Panc1 (cell line): ENCODE data around the gene SMIM35. TPM values are rescaled to one million over a fixed set of nuclear protein-coding genes. Genes with fewer than 3 reads are reported as not detected.

Experiments used
- ATAC-seq: fragments of 200-7000 bp; cut with Tn5 transposase; 2 replicates; pipeline ENCODE4 v1.9.1; 2020; ENCODE audit warnings: mild to moderate bottlenecking, moderate library complexity
- BruUV-seq: library from RNA; stranded (reverse); fragments of 400-500 nt; replicated peaks from 2 replicates; lab custom pipeline; 2021; lab: Mats Ljungman, UMichigan
- CTCF ChIA-PET: fragments of 300-600 bp; sonication (Branson Sonifier 250); formaldehyde crosslinking; loops from one replicate; lab custom pipeline; 2022; ENCODE audit warnings: antibody characterized with exemption; lab: Charles Lee
- POLR2A ChIA-PET: fragments of 300-600 bp; sonication (Branson Sonifier 250); formaldehyde crosslinking; loops from one replicate; lab custom pipeline; 2022; ENCODE audit warnings: antibody characterized with exemption; lab: Charles Lee
- DNase-seq: peaks from one replicate; pipeline ENCODE4 v3.0.0-alpha.2; 2010; ENCODE audit warnings: low read depth, low spot score
- H3K27ac ChIP-seq: 2 replicates; pipeline ENCODE4 v1.5.1; 2011; ENCODE audit warnings: mild to moderate bottlenecking, low read length, inconsistent platforms
- H3K27me3 ChIP-seq: fragments of 200-500 bp; sonication (Bioruptor generic); 2 replicates; pipeline ENCODE4 v1.6.0; 2014; ENCODE audit warnings: low read length, inconsistent platforms; ENCODE audit not compliant: control insufficient read depth, insufficient read depth
- H3K36me3 ChIP-seq: fragments of 200-500 bp; sonication (Bioruptor generic); 2 replicates; pipeline ENCODE4 v1.5.1; 2014; ENCODE audit warnings: inconsistent platforms, mild to moderate bottlenecking, low read length, moderate library complexity; ENCODE audit not compliant: control insufficient read depth, insufficient read depth
- H3K4me1 ChIP-seq: 2 replicates; pipeline ENCODE4 v1.5.1; 2011; ENCODE audit warnings: inconsistent platforms, mild to moderate bottlenecking, low read length, moderate library complexity; ENCODE audit not compliant: control insufficient read depth, insufficient read depth
- H3K4me3 ChIP-seq, 2 experiments: 2 replicates each; pipeline ENCODE4 v1.5.1; 2011 to 2012; ENCODE audit warnings: low read depth in 2 of 2, low read length in 2 of 2, mild to moderate bottlenecking in 2 of 2, inconsistent platforms in 1 of 2, moderate library complexity in 1 of 2
- H3K9me3 ChIP-seq: fragments of 200-500 bp; sonication (Bioruptor generic); 2 replicates; pipeline ENCODE4 v1.5.1; 2014; ENCODE audit warnings: low read depth, mild to moderate bottlenecking, inconsistent platforms, low read length, moderate library complexity; ENCODE audit not compliant: control insufficient read depth, insufficient read depth
- POLR2AphosphoS5 ChIP-seq: IDR thresholded peaks from 2 replicates; pipeline ENCODE4 v1.6.1; 2012; ENCODE audit warnings: mild to moderate bottlenecking, low read depth, low read length, moderate library complexity
- SIN3A ChIP-seq: IDR thresholded peaks from 2 replicates; pipeline ENCODE4 v1.6.1; 2012; ENCODE audit warnings: low read depth, mild to moderate bottlenecking, low read length, moderate library complexity, borderline replicate concordance; ENCODE audit not compliant: insufficient read depth
- TCF7L2 ChIP-seq: IDR thresholded peaks from 2 replicates; pipeline ENCODE4 v1.6.1; 2011; ENCODE audit warnings: mild to moderate bottlenecking, low read depth, low read length, inconsistent platforms
- in situ Hi-C: cut with HindIII; loops from 2 replicates; pipeline ENCODE4 v1.10.0; 2016; ENCODE audit warnings: low sequenced_read_pairs, low pct_unique_long_range_greater_than_20kb
- intact Hi-C: fragments of 100-400 bp; cut with micrococcal nuclease; formaldehyde crosslinking; loops from one replicate; pipeline ENCODE4 v1.10.0; 2022; ENCODE audit not compliant: unreplicated experiment
- total RNA-seq: library from RNA; stranded (reverse); gene quantifications from one replicate; pipeline ENCODE4 v1.2.1, GENCODE V29; 2021; ENCODE audit not compliant: unreplicated experiment
- TF ChIP-seq, protein P1 (sequence below), 2 experiments: IDR thresholded peaks; 2 replicates each; pipeline ENCODE4 v1.6.1; 2011 to 2012; ENCODE audit warnings: low read depth in 2 of 2, control low read depth in 1 of 2, low read length in 1 of 2, mild to moderate bottlenecking in 1 of 2, moderate library complexity in 1 of 2; ENCODE audit not compliant: insufficient read depth in 1 of 2
- TF ChIP-seq, protein P2 (sequence below): fragments of 450-650 bp; IDR thresholded peaks from 2 replicates; pipeline ENCODE4 v1.5.1; 2017; ENCODE audit warnings: mild to moderate bottlenecking

Gene SMIM35
- total RNA-seq, 1 experiment from 2014 or later: not detected

DNA sequence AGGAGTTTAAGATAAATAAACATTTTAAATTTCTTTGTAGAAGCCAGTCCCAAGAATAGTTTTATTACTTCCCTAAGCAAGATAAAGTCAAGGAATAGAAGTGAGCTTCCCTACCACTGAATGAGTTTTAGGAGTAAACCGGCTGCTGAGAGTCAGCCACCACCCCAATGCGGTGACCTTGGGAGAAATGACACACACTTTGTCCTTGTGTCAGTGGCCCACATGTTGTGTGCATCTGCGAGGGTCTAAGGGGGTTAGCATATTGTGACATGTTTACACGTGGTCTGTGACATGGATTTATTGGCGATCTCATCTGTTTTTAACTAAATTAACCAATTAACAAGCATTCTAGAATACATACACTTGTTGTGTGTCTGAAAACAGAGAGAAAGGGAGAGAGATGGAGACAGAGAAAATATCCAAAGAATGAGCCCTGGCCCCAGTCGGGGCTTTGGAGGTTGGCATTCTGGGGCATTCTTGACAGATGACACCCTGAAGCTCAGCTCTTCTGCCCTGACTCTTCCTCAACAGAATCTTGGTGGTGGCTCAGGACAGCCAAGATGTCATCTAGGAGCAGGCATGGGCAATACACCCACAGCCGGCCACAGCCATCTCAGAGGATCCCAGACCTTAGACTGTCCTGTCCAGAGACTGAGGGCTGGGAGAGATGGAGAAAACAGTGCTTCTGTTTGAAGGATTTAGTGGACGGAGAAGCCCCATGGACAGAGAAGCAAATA lies 39.6 kb downstream of the SMIM35 start:
- ChIA-PET POLR2A (no interaction called here), CTCF (interaction anchor here (0.6 kb wide), 1 partner anchor 79 kb away, joined by 7 read pairs; no protein-coding TSS in a partner anchor)
- in situ Hi-C loops (no loop called here), intact Hi-C loops (no loop called here)
- H3K4me3 ChIP-seq: no peak overlapping the region
- no peak for ATAC-seq
- H3K27me3 ChIP-seq: peaks cover 35% of the 10 kb centered on the region
- H3K9me3 ChIP-seq: no peaks in the 10 kb centered on the region
- no peaks in the 10 kb centered on the region for H3K4me1 ChIP-seq
- DNase-seq: no peak
- no TSS peak for BruUV-seq
- H3K36me3 ChIP-seq: no peaks in the 10 kb centered on the region
- TF ChIP-seq TCF7L2 (no peak), POLR2AphosphoS5 (no peak), SIN3A (no peak)
- TF ChIP-seq, protein P1, sequence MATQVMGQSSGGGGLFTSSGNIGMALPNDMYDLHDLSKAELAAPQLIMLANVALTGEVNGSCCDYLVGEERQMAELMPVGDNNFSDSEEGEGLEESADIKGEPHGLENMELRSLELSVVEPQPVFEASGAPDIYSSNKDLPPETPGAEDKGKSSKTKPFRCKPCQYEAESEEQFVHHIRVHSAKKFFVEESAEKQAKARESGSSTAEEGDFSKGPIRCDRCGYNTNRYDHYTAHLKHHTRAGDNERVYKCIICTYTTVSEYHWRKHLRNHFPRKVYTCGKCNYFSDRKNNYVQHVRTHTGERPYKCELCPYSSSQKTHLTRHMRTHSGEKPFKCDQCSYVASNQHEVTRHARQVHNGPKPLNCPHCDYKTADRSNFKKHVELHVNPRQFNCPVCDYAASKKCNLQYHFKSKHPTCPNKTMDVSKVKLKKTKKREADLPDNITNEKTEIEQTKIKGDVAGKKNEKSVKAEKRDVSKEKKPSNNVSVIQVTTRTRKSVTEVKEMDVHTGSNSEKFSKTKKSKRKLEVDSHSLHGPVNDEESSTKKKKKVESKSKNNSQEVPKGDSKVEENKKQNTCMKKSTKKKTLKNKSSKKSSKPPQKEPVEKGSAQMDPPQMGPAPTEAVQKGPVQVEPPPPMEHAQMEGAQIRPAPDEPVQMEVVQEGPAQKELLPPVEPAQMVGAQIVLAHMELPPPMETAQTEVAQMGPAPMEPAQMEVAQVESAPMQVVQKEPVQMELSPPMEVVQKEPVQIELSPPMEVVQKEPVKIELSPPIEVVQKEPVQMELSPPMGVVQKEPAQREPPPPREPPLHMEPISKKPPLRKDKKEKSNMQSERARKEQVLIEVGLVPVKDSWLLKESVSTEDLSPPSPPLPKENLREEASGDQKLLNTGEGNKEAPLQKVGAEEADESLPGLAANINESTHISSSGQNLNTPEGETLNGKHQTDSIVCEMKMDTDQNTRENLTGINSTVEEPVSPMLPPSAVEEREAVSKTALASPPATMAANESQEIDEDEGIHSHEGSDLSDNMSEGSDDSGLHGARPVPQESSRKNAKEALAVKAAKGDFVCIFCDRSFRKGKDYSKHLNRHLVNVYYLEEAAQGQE (IDR thresholded peaks at IDR 0.05; ENCODE audit: insufficient read depth in 1 of 2, low read depth in 2 of 2, low read length in 1 of 2): no peak
- TF ChIP-seq, protein P2, sequence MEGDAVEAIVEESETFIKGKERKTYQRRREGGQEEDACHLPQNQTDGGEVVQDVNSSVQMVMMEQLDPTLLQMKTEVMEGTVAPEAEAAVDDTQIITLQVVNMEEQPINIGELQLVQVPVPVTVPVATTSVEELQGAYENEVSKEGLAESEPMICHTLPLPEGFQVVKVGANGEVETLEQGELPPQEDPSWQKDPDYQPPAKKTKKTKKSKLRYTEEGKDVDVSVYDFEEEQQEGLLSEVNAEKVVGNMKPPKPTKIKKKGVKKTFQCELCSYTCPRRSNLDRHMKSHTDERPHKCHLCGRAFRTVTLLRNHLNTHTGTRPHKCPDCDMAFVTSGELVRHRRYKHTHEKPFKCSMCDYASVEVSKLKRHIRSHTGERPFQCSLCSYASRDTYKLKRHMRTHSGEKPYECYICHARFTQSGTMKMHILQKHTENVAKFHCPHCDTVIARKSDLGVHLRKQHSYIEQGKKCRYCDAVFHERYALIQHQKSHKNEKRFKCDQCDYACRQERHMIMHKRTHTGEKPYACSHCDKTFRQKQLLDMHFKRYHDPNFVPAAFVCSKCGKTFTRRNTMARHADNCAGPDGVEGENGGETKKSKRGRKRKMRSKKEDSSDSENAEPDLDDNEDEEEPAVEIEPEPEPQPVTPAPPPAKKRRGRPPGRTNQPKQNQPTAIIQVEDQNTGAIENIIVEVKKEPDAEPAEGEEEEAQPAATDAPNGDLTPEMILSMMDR: no peak
- H3K27ac ChIP-seq: no peak overlapping the region

DNA sequence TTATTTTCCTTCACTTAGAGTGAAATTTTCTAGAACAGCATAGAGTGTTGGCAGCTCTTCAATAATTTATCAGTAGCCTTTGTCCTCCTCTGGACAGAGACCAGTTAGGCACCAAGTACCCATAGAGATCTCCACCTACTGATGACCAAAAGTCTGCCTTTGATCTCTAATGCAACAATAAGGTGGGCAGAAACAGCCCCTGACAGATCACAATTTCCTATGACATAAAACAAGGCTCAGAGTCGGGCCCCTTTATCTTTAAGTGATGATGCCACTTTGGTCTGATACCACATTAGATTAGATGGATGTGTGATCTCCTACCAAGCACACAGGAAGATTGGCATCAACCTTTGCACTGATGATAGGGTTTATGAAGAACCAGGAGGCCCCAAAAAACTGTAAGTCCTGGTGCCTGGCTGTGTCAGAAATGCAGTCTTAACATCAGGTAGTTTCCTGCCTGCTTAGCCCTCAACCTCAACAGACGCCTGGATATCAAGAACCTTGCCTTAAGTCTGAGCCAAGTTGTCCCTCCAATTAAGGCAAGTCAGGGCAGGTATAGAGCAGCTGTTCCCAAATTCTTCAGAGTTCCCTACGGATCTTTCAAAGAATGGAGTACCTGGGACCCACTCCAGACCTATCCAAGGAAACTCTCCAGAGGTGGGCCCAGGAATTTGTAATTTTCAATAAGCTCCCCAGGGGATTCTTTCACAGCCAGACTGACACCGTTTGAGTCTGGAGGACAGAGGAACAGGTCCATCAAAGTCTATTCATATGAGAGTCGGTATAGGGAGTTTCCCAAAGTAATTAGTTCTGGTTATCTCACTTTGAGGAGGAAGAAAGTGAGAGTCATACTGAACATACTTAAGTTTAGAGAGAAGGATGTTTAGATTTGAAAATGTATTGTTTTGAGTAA lies 40.5 kb downstream of the SMIM35 start:
- peaks cover 35% of the 10 kb centered on the region for H3K27me3 ChIP-seq
- DNase-seq (no peak), ATAC-seq (no peak)
- intact Hi-C loops (no loop called here), in situ Hi-C loops (no loop called here)
- no peak overlapping the region for H3K27ac ChIP-seq
- ChIA-PET CTCF (no interaction called here), POLR2A (no interaction called here)
- no peaks in the 10 kb centered on the region for H3K9me3 ChIP-seq
- no peak overlapping the region for H3K4me3 ChIP-seq
- H3K36me3 ChIP-seq: no peaks in the 10 kb centered on the region
- H3K4me1 ChIP-seq: no peaks in the 10 kb centered on the region
- TF ChIP-seq POLR2AphosphoS5 (no peak), TCF7L2 (no peak), SIN3A (no peak)
- TF ChIP-seq, protein P2: no peak
- TF ChIP-seq, protein P1 (IDR thresholded peaks at IDR 0.05; ENCODE audit: insufficient read depth in 1 of 2, low read depth in 2 of 2, low read length in 1 of 2): no peak
- BruUV-seq: no TSS peak
